Body of pancreas (tissue), 4 donors: ENCODE results near the gene SRSF7. TPM values are rescaled to one million over a fixed set of nuclear protein-coding genes. Genes with fewer than 3 reads are reported as not detected.
A peak's percentile ranks its signal among the peaks of the same experiment; 100 is the strongest.

Experiments
- ATAC-seq: fragments of 150-250 bp; one replicate; pipeline ENCODE4 v1.9.1; 2016
- DNase-seq, 4 donors: peaks; one replicate each; pipeline ENCODE4 v3.0.0-alpha.2; 2019
- H3K27ac ChIP-seq, 4 donors: fragments of 200-600 bp; sonication (generic); 1 replicate in 3 of 4; 2 replicates in 1 of 4; pipeline versions ENCODE4 v1.5.1 to v1.6.1; 2016 to 2019; ENCODE audit warnings: mild to moderate bottlenecking in 1 of 4, mixed read lengths in 1 of 4, moderate library complexity in 1 of 4
- H3K27me3 ChIP-seq, 2 donors: fragments of 200-600 bp; sonication (generic); one replicate each; pipeline ENCODE4 v1.6.0; 2016; ENCODE audit warnings: mild to moderate bottlenecking in 1 of 2
- H3K36me3 ChIP-seq, 2 donors: fragments of 200-600 bp; sonication (generic); replicated peaks in 1 of 2; 2 replicates each; pipeline ENCODE4 v1.5.1; 2016; ENCODE audit warnings: low read depth in 2 of 2; ENCODE audit not compliant: insufficient read depth in 1 of 2
- H3K4me1 ChIP-seq: fragments of 200-600 bp; sonication (generic); one replicate; pipeline ENCODE4 v1.6.0; 2016
- H3K4me3 ChIP-seq, 2 donors: fragments of 200-600 bp; sonication (generic); 1 replicate in 1 of 2; 2 replicates in 1 of 2; pipeline ENCODE4 v1.5.1; 2016 to 2019
- H3K9me3 ChIP-seq, 3 donors: fragments of 200-600 bp; sonication (generic); 1 replicate in 2 of 3; 2 replicates in 1 of 3; pipeline ENCODE4 v1.5.1; 2016
- POLR2A ChIP-seq, 3 donors: fragments of 450-650 bp; IDR thresholded peaks; one replicate each; pipeline ENCODE4 v1.6.1; 2016; ENCODE audit warnings: antibody characterized with exemption in 3 of 3, mild to moderate bottlenecking in 2 of 3
- WGBS, 2 donors: methylation state at CpG; one replicate each; pipeline ENCODE4 v1.1.5; 2017; 5-methylcytosine and 5-hydroxymethylcytosine counted together
- intact Hi-C: fragments of 100-400 bp; cut with DNase I; formaldehyde crosslinking; loops from one replicate; pipeline ENCODE4 v1.15.1; 2023
- total RNA-seq, 2 donors: library from RNA; depleted of rRNA; stranded (reverse); fragments of >200 nt; gene quantifications; one replicate each; pipeline ENCODE4 v1.1.0, GENCODE V29; 2016
- TF ChIP-seq, protein P1 (sequence below), 7 experiments: fragments of 450-650 bp in 4 of 7; fragments of 200-600 bp in 3 of 7; sonication (generic) in 3 of 7; IDR thresholded peaks; one replicate each; pipeline ENCODE4 v1.5.1; 2016 to 2019; ENCODE audit warnings: antibody characterized with exemption in 7 of 7

SRSF7 gene
- total RNA-seq, 2 donors from 2014 or later: 55.8 to 68.2 TPM

DNA sequence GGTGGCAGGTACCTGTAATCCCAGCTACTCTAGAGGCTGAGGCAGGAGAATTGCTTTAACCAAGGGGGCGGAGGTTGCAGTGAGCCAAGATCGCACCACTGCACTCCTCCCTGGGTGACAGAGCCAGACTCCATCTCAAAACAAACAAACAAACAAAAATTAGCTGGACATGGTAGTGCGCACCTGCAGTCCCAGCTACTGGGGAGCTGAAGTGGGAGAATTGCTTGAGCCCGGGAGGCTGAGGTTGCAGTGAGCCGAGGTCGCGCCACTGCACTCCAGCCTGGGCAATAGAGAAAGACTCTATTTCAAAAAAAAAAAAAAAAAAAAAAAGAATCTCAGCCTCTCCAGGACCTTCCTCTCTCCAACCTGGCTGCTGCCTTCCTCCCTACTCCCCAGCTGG is 20.1 kb downstream of the SRSF7 start:
- TF ChIP-seq, protein P1, sequence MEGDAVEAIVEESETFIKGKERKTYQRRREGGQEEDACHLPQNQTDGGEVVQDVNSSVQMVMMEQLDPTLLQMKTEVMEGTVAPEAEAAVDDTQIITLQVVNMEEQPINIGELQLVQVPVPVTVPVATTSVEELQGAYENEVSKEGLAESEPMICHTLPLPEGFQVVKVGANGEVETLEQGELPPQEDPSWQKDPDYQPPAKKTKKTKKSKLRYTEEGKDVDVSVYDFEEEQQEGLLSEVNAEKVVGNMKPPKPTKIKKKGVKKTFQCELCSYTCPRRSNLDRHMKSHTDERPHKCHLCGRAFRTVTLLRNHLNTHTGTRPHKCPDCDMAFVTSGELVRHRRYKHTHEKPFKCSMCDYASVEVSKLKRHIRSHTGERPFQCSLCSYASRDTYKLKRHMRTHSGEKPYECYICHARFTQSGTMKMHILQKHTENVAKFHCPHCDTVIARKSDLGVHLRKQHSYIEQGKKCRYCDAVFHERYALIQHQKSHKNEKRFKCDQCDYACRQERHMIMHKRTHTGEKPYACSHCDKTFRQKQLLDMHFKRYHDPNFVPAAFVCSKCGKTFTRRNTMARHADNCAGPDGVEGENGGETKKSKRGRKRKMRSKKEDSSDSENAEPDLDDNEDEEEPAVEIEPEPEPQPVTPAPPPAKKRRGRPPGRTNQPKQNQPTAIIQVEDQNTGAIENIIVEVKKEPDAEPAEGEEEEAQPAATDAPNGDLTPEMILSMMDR (IDR thresholded peaks at IDR 0.05): no peak
- DNase-seq (no peak), ATAC-seq (no peak)
- H3K36me3 ChIP-seq: no peaks in the 10 kb centered on the region
- peaks cover 24% of the 10 kb centered on the region for H3K4me1 ChIP-seq
- H3K4me3 ChIP-seq: no peak overlapping the region
- no peak overlapping the region for H3K27ac ChIP-seq
- no peaks in the 10 kb centered on the region for H3K9me3 ChIP-seq
- H3K27me3 ChIP-seq: no peaks in the 10 kb centered on the region
- 86 to 96% methylated on average over 7 of the region's 7 CpGs for WGBS, 2 donors
- intact Hi-C loops: no loop called here

DNA sequence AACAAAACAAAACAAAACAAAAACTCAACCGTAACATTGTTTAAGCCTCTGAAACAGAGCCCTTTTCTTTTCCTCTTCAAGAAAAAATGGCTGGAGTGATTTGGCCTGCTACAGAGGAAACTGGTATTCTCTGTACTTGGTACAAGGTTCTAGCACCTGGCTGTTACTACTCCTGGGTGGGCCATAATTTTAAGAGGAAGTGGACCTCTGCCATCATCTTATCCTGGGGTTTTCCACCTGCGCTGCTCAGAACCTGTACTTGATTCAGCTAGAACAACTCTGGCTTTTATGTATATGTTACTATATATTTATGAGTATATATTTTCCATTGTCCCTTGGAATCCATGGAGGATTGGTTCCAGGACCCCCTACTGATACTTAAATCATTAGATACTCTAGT is 22.5 kb downstream of the SRSF7 start:
- Histone ChIP-seq H3K36me3 (no peaks in the 10 kb centered on the region), H3K27ac (no peak overlapping the region), H3K4me3 (no peak overlapping the region), H3K9me3 (no peaks in the 10 kb centered on the region), H3K4me1 (peaks cover 12% of the 10 kb centered on the region), H3K27me3 (no peaks in the 10 kb centered on the region)
- intact Hi-C loops: loop anchor here (10.0 kb wide), 1 partner anchor 144 kb away; no protein-coding TSS in a partner anchor
- 45 to 56% methylated on average over 2 of the region's 2 CpGs for WGBS, 2 donors
- TF ChIP-seq POLR2A (IDR thresholded peaks at IDR 0.05): no peak
- TF ChIP-seq, protein P1 (IDR thresholded peaks at IDR 0.05): no peak
- ATAC-seq (no peak), DNase-seq (no peak)

DNA sequence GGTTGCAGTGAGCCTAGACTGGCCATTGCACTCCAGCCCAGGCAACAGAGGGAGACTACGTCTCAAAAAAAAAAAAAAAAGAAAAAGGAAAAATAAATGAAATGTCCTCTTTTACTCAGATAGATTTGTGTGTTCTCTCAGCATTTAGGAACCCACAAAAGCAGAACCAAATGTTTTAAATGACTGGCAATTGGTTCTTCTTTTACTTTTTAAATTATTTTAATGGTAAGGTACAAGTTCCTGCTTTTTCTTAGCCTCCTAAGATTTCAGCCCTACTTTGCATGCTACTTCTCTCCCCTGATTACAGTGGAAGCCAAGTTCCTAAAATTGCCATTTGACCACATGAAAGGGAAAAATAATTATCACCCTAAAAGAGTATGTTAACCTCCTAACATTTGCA is 23.5 kb downstream of the SRSF7 start:
- H3K4me3 ChIP-seq: no peak overlapping the region
- no peak overlapping the region for H3K27ac ChIP-seq
- DNase-seq: no peak
- peaks cover 14% of the 10 kb centered on the region for H3K4me1 ChIP-seq
- WGBS, 2 donors: 81 to 89% methylated on average over 1 of the region's 1 CpG
- no peaks in the 10 kb centered on the region for H3K27me3 ChIP-seq
- intact Hi-C loops: loop anchor here (10.0 kb wide), 1 partner anchor 143 kb away; no protein-coding TSS in a partner anchor
- ATAC-seq: no peak
- no peaks in the 10 kb centered on the region for H3K36me3 ChIP-seq
- no peaks in the 10 kb centered on the region for H3K9me3 ChIP-seq
- TF ChIP-seq POLR2A (IDR thresholded peaks at IDR 0.05): no peak
- TF ChIP-seq, protein P1 (IDR thresholded peaks at IDR 0.05): no peak

DNA sequence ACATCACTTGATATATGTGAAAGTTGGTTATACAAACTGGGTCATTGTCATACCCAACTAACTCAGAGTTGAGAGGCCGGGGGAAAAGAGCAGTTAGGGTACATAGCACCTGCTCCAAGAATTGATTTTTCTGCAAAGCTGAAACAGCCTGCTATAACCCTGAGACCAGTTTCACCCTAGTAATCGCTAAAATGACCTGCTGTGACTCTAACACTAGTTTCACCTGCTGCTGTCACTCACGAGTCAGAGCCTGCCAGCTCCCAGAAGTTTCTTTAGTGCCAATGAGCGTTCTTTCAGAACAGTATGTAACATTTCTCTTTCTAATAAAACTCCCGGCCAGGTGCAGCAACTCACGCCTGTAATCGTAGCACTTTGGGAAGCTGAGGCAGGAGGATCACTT is 28.0 kb downstream of the SRSF7 start:
- intact Hi-C loops: loop anchor here (10.0 kb wide), 1 partner anchor 138 kb away; no protein-coding TSS in a partner anchor
- Histone ChIP-seq H3K4me3 (no peak overlapping the region), H3K27ac (peak overlapping the region in 3 of 4 donors; percentile 39 to 47 (median 40)), H3K4me1 (peaks cover 40% of the 10 kb centered on the region), H3K27me3 (no peaks in the 10 kb centered on the region), H3K36me3 (no peaks in the 10 kb centered on the region), H3K9me3 (no peaks in the 10 kb centered on the region)
- ATAC-seq (peak; percentile 76), DNase-seq (peak; percentile 36 to 77 (median 68))
- 33 to 47% methylated on average over 7 of the region's 7 CpGs for WGBS, 2 donors
- TF ChIP-seq POLR2A (IDR thresholded peaks at IDR 0.05): no peak
- TF ChIP-seq, protein P1 (IDR thresholded peaks at IDR 0.05): no peak
